K562 (cell line): ENCODE data around the gene ABCG1. TPM values are rescaled to one million over a fixed set of nuclear protein-coding genes. Genes with fewer than 3 reads are reported as not detected.

Source experiments
- ATAC-seq: fragments of 200-7000 bp; cut with Tn5 transposase; 3 replicates; pipeline ENCODE4 v1.9.1; 2020; ENCODE audit warnings: moderate library complexity
- BruUV-seq: library from RNA; stranded (reverse); fragments of 400-500 nt; replicated peaks from 2 replicates; lab custom pipeline; 2021; lab: Mats Ljungman, UMichigan
- CTCF ChIA-PET: fragments of 300-600 bp; formaldehyde crosslinking; extraction: SDS; loops from one replicate; lab custom pipeline; 2021; ENCODE audit warnings: low intra/inter-chr PET ratio; lab: Yijun Ruan, JAX
- POLR2A ChIA-PET: fragments of 300-600, 350-650 bp; sonication (Branson Sonifier 250); formaldehyde crosslinking; extraction: SDS; loops from one replicate; lab custom pipeline; 2021; ENCODE audit warnings: antibody characterized with exemption, inconsistent platforms; lab: Yijun Ruan, JAX
- DNase-seq, 4 experiments: peaks; one replicate each; pipeline versions ENCODE4 v3.0.0 to v3.0.0-alpha.2; 2011 to 2018; ENCODE audit warnings: low spot score in 3 of 4, mixed read lengths in 3 of 4; ENCODE audit errors: extremely low read depth in 1 of 4
- FAIRE-seq: peaks from 2 replicates; lab custom pipeline; 2011; peaks lifted over from hg19 to GRCh38; lab: Jason Lieb, UNC
- H2AFZ ChIP-seq: 2 replicates; pipeline ENCODE4 v1.6.0; 2011; ENCODE audit warnings: low read depth, low read length, control low read depth, inconsistent platforms
- H3K27ac ChIP-seq: fragments of 200-600 bp; 3 replicates; pipeline ENCODE4 v1.8.0; 2011; ENCODE audit warnings: low read depth, mild to moderate bottlenecking, control low read depth, inconsistent platforms, low read length, moderate library complexity, mixed read lengths; ENCODE audit errors: extremely low read depth
- H3K27me3 ChIP-seq, 2 experiments: fragments of 300-600 bp in 1 of 2; 2 replicates in 1 of 2; 3 replicates in 1 of 2; pipeline versions ENCODE4 v1.6.0 to v1.8.0; 2011; ENCODE audit warnings: inconsistent platforms in 2 of 2, low read length in 2 of 2, mild to moderate bottlenecking in 1 of 2, mixed read lengths in 1 of 2, moderate library complexity in 1 of 2; ENCODE audit not compliant: control insufficient read depth in 2 of 2, insufficient read depth in 2 of 2
- H3K36me3 ChIP-seq: fragments of 300-600 bp; 3 replicates; pipeline ENCODE4 v1.8.0; 2011; ENCODE audit warnings: mild to moderate bottlenecking, low read length, inconsistent platforms; ENCODE audit not compliant: control insufficient read depth, insufficient read depth
- H3K4me1 ChIP-seq, 2 experiments: fragments of 200-600 bp in 1 of 2; replicated peaks in 1 of 2; 2 replicates in 1 of 2; 3 replicates in 1 of 2; pipeline versions ENCODE4 v1.5.1 to v1.8.0; 2011; ENCODE audit warnings: inconsistent platforms in 2 of 2, low read length in 2 of 2, mild to moderate bottlenecking in 1 of 2, mixed read lengths in 1 of 2, moderate library complexity in 1 of 2; ENCODE audit not compliant: control insufficient read depth in 2 of 2, insufficient read depth in 2 of 2
- H3K4me2 ChIP-seq: 2 replicates; pipeline ENCODE4 v1.6.1; 2011; ENCODE audit warnings: low read length, control low read depth, inconsistent platforms, mixed read lengths; ENCODE audit not compliant: insufficient read depth
- H3K4me3 ChIP-seq: fragments of 200-600 bp; sonication (generic), shearing (Covaris generic); 2 replicates; pipeline ENCODE4 v1.5.1; 2016; ENCODE audit warnings: control low read depth, inconsistent platforms
- H3K79me2 ChIP-seq: fragments of 200-600 bp; 3 replicates; pipeline ENCODE4 v1.8.0; 2011; ENCODE audit warnings: low read length, inconsistent platforms; ENCODE audit not compliant: control insufficient read depth, insufficient read depth
- H3K9ac ChIP-seq, 2 experiments: 2 replicates each; pipeline versions ENCODE4 v1.6.0 to v1.6.1; 2011; ENCODE audit warnings: low read depth in 2 of 2, low read length in 2 of 2, control low read depth in 1 of 2, inconsistent platforms in 1 of 2, mild to moderate bottlenecking in 1 of 2, mixed read lengths in 1 of 2; ENCODE audit not compliant: insufficient read depth in 1 of 2
- H3K9me1 ChIP-seq: one replicate; pipeline ENCODE4 v1.6.0; 2011; ENCODE audit warnings: inconsistent platforms, mild to moderate bottlenecking, low read length, moderate library complexity; ENCODE audit not compliant: control insufficient read depth, insufficient read depth
- H3K9me3 ChIP-seq: replicated peaks from 2 replicates; pipeline ENCODE4 v1.5.1; 2011; ENCODE audit warnings: low read depth, low read length, inconsistent platforms; ENCODE audit not compliant: control insufficient read depth, insufficient read depth
- H4K20me1 ChIP-seq: replicated peaks from 2 replicates; pipeline ENCODE4 v1.6.1; 2011; ENCODE audit warnings: low read length, inconsistent platforms, mixed read lengths; ENCODE audit not compliant: control insufficient read depth, insufficient read depth
- DDX20 ChIP-seq: fragments of 450-650 bp; IDR thresholded peaks from 2 replicates; pipeline ENCODE4 v1.6.1; 2016; ENCODE audit warnings: missing genetic modification characterization, low read depth, mild to moderate bottlenecking, missing compliant biosample characterization, moderate library complexity
- TAF9B ChIP-seq: fragments of 450-650 bp; IDR thresholded peaks from 2 replicates; pipeline ENCODE4 v1.6.1; 2018; ENCODE audit warnings: mild to moderate bottlenecking; ENCODE audit not compliant: partially characterized antibody
- TFAM ChIP-seq: fragments of 250-450 bp; sonication (Bioruptor Pico); conservative IDR thresholded peaks from 2 replicates; pipeline ENCODE4 v1.5.0; 2021; ENCODE audit warnings: mild to moderate bottlenecking, moderate library complexity
- ZZZ3 ChIP-seq: fragments of 450-650 bp; IDR thresholded peaks from 2 replicates; pipeline ENCODE4 v1.6.1; 2016; ENCODE audit warnings: antibody characterized with exemption, mild to moderate bottlenecking, moderate library complexity
- WGBS: fragments of 100-300 bp; shearing (Covaris generic); methylation state at CpG from one replicate; pipeline ENCODE4 v1.1.6; 2016; ENCODE audit warnings: low coverage, mixed read lengths; ENCODE audit not compliant: insufficient coverage; ENCODE audit errors: missing lambda C conversion rate; 5-methylcytosine and 5-hydroxymethylcytosine counted together
- in situ Hi-C: fragments of 300-500 bp; cut with MboI; formaldehyde crosslinking; loops from 4 replicates; pipeline ENCODE4 v1.15.0; 2018; ENCODE audit warnings: inconsistent platforms, mixed read lengths
- intact Hi-C: fragments of 100-400 bp; cut with micrococcal nuclease; formaldehyde crosslinking; loops from 2 replicates; pipeline ENCODE4 v1.14.2; 2022
- polyA plus RNA-seq, 8 experiments: library from polyadenylated mRNA; depleted of rRNA in 4 of 8; stranded (reverse) in 5 of 8; unstranded in 3 of 8; fragments of >200 nt; fragmentation: Nextera tagmentation in 2 of 8; fragmentation: Illumina TruSeq in 1 of 8; extraction: Ambion mirVana in 2 of 8; extraction: Trizol in 1 of 8; gene quantifications; 2 replicates each; pipeline versions ENCODE4 v1.2.1 to v1.2.3, GENCODE V29; 2011 to 2014; ENCODE audit warnings: inconsistent platforms in 1 of 8, missing spikeins in 1 of 8
- total RNA-seq, 7 experiments: library from RNA; depleted of rRNA in 6 of 7; stranded (reverse); fragments of >200 nt in 6 of 7; fragmentation: Illumina TruSeq in 2 of 7; extraction: Trizol in 2 of 7; gene quantifications; 2 replicates each; pipeline versions ENCODE4 v1.2.1 to v1.2.3, GENCODE V29; 2011 to 2021; ENCODE audit warnings: low replicate concordance in 1 of 7
- TF ChIP-seq, protein P1 (sequence below): fragments of 250-450 bp; sonication (Bioruptor Pico); IDR thresholded peaks from 2 replicates; pipeline ENCODE4 v1.4.0; 2020; ENCODE audit warnings: borderline replicate concordance

The ABCG1 gene
- total and polyA plus RNA-seq, 9 of the 15 experiments (the other 6 are each of a cell fraction or from before 2014, with no cell fraction given): 0.04 to 0.09 TPM; not detected in 7

DNA sequence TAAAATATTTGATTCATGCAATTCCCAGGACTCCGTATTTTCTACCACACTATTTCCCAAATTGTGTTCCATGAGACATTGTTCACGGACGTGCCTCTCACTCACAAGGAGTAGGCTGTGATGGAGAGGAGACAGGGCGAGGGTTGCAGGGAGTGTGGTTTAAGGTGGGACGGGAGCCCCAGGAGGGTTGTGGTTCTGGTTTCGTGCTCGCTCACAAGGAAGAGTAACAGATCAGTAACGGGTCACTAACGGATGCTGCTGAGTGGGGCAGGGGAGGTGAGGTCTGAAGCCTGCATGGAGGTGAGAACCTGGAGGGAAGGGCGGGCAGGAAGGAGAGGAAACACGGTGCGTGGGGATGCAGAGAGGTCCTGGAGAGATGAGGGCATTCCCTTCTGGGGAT lies 67.5 kb downstream of the ABCG1 start:
- no peak overlapping the region for H3K9ac ChIP-seq
- TF ChIP-seq TAF9B (no peak), TFAM (CRISPR knock-in tag) (no peak), DDX20 (tag) (no peak), ZZZ3 (no peak)
- TF ChIP-seq, protein P1, sequence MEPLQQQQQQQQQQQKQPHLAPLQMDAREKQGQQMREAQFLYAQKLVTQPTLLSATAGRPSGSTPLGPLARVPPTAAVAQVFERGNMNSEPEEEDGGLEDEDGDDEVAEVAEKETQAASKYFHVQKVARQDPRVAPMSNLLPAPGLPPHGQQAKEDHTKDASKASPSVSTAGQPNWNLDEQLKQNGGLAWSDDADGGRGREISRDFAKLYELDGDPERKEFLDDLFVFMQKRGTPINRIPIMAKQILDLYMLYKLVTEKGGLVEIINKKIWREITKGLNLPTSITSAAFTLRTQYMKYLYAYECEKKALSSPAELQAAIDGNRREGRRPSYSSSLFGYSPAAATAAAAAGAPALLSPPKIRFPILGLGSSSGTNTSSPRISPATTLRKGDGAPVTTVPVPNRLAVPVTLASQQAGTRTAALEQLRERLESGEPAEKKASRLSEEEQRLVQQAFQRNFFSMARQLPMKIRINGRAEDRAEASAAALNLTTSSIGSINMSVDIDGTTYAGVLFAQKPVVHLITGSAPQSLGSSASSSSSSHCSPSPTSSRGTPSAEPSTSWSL (CRISPR knock-in tag): no peak
- ATAC-seq (no peak), FAIRE-seq (no peak), DNase-seq (no peak)
- no TSS peak for BruUV-seq
- H3K79me2 ChIP-seq: no peaks in the 10 kb centered on the region
- under 1% methylated on average over 12 of the region's 12 CpGs for WGBS
- no peak overlapping the region for H3K4me2 ChIP-seq
- in situ Hi-C loops (no loop called here), intact Hi-C loops (no loop called here)
- no peak overlapping the region for H3K4me3 ChIP-seq
- H3K36me3 ChIP-seq: no peaks in the 10 kb centered on the region
- POLR2A ChIA-PET: no interaction called here
- H3K27me3 ChIP-seq: peaks cover 45 to 79% of the 10 kb centered on the region in 2 experiments
- peaks cover 0 to 3% of the 10 kb centered on the region in 2 experiments; a peak in 1 of 5 replicates for H3K4me1 ChIP-seq
- peaks cover 11% of the 10 kb centered on the region; the same call in 1 of the 2 replicates for H4K20me1 ChIP-seq
- no peaks in the 10 kb centered on the region for H3K9me3 ChIP-seq
- no peak overlapping the region for H2AFZ ChIP-seq
- H3K9me1 ChIP-seq: peaks cover 3% of the 10 kb centered on the region
- H3K27ac ChIP-seq: no peak overlapping the region
- CTCF ChIA-PET: no interaction called here
